Stimulated activated CD4-positive, alpha-beta T cell treated with anti-CD3 and anti-CD28 coated beads, TNF-alpha, amount 100 ng/mL, for 4 hours (primary cell): ENCODE results near the gene UACA.

Experiments used
- DNase-seq, 3 experiments: peaks; one replicate each; pipeline ENCODE4 v3.0.0-alpha.2; 2020; ENCODE audit warnings: low read depth in 3 of 3

Gene UACA

GRCh38 chr15:70783041-70783440 is 19.7 kb upstream of the UACA start:
- no peak for DNase-seq

- no peak for DNase-seq
These were observed 17.9 kb upstream of the UACA start for GRCh38 chr15:70781236-70781635.

GRCh38 chr15:70778258-70779076 is 15.1 kb upstream of the UACA start:
- no peak for DNase-seq

- no peak for DNase-seq
These were observed 14.0 kb upstream of the UACA start for GRCh38 chr15:70777170-70777926.

GRCh38 chr15:70775160-70775559 is 11.8 kb upstream of the UACA start:
- no peak for DNase-seq

- no peak for DNase-seq
These were observed 9.0 kb upstream of the UACA start for GRCh38 chr15:70772402-70772801.

GRCh38 chr15:70770863-70771262 is 7.5 kb upstream of the UACA start:
- DNase-seq: no peak

- no peak for DNase-seq
These were observed 5.0 kb upstream of the UACA start for GRCh38 chr15:70768257-70768883.

- no peak for DNase-seq
These were observed 4.3 kb upstream of the UACA start for GRCh38 chr15:70767667-70768066.

- DNase-seq: no peak
These were observed 3.2 kb upstream of the UACA start for GRCh38 chr15:70766597-70766996.

GRCh38 chr15:70765504-70766281 is 2.3 kb upstream of the UACA start:
- DNase-seq: no peak

GRCh38 chr15:70763950-70764730 is 782 bp upstream of the UACA start:
- no peak for DNase-seq

GRCh38 chr15:70762469-70763119 is 764 bp downstream of the UACA start:
- DNase-seq: peak in 1 of 3 experiments; percentile 2

GRCh38 chr15:70761931-70762468 is 1.4 kb downstream of the UACA start:
- DNase-seq: no peak

GRCh38 chr15:70761046-70761445 is 2.3 kb downstream of the UACA start:
- DNase-seq: no peak

GRCh38 chr15:70758790-70759462 is 4.4 kb downstream of the UACA start:
- no peak for DNase-seq

GRCh38 chr15:70757627-70758026 is 5.7 kb downstream of the UACA start:
- no peak for DNase-seq

- DNase-seq: no peak
These were observed 8.5 kb downstream of the UACA start for GRCh38 chr15:70754862-70755261.

GRCh38 chr15:70753101-70753829 is 10.1 kb downstream of the UACA start:
- no peak for DNase-seq
